HL-60/S4 treated with retinoic acid at 250 ng/mL for 4 days and 3 days (cell line): Measurements from ENCODE around the gene DNAJA4.

ENCODE experiments used
- in situ Hi-C: fragments of 300-500 bp; cut with MboI; formaldehyde crosslinking; loops from 2 replicates; pipeline ENCODE4 v1.7.0; 2022; ENCODE audit warnings: low sequenced_read_pairs

The DNAJA4 gene

DNA sequence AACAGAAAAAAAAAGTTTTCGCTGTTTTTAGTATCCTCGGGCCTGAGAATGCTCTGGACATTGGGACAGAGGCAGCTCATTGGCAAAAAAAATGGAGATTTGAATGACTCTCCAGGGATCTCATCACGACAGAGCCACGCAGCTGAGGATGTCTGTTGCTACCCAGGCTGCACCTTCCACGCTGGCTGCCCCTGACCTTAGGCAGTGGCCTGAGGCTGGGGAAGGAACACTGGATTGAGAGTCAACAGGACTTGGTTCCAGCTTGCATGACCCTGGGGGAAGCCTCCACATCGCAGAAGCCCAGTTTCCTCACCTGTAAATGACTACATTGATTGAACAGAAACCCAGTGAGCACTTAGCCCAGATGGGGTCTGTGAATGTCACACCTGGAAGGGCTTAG, 21.3 kb upstream of the DNAJA4 start:
- in situ Hi-C loops, result loop anchor here (5.0 to 25.0 kb wide), 2 partner anchors 131 to 281 kb away; no protein-coding TSS in a partner anchor

DNA sequence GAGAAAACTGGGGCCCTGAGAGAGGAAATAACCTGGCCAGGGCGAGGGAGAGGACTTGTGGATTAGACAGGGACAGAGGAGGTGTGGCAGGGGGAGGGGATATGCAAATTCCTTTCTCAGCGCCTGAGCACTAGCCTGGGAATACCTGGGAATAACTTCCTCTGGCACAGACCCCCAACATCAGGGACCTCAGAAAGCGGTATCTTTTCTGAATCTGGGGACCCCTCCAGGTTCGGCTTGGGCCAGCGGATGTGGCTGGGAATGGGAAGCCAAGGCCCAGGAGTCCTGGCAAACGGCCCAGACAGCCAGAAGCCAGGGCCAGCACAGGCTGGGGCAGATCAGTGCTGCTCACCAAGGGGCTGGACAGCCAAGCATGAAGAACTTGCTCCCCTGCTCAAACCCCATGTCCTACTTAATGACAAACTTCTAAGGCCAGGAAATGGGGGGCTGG, 20.8 kb upstream of the DNAJA4 start:
- in situ Hi-C loops, result loop anchor here (5.0 to 25.0 kb wide), 2 partner anchors 131 to 281 kb away; no protein-coding TSS in a partner anchor

DNA sequence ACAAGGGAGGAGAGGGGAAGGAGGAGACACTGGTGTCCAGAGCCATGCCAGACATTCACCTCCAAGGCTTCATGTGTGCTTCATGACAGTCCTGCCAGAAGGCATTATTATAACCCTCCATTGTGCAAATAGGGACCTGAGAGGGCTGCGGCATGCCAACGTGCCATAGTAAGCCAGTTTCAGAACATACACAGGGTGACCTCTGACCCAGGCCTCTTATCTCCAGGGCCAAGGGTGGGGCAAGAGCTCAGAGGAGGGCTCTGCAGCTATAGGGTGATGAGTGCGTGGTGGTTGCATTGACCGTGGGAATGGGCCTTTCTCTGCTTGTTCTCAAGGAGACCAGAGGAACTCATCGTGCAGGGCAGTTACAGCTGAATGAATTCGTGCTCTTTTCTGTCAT, 20.3 kb upstream of the DNAJA4 start:
- in situ Hi-C loops, result loop anchor here (5.0 to 25.0 kb wide), 2 partner anchors 132 to 282 kb away; no protein-coding TSS in a partner anchor

DNA sequence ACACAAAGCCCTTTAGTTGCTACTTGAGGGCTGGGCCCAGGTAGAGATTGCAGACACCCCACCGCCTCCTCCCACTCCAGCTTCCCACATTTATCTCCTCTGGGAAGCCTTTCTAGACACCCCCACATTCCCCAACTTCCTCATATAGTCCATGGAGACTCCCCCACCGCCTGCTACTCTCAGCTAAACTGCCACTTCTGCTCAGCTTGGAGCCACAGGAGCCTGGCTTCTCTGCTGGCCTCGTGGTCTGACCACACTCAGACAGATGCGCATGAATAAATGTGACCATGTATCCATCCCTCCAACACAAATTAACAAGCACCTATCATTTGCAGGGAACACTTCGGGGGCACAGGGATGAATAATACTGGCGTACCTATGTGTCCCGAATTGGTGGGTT, 19.5 kb upstream of the DNAJA4 start:
- in situ Hi-C loops, result loop anchor here (5.0 to 25.0 kb wide), 2 partner anchors 133 to 283 kb away; no protein-coding TSS in a partner anchor

DNA sequence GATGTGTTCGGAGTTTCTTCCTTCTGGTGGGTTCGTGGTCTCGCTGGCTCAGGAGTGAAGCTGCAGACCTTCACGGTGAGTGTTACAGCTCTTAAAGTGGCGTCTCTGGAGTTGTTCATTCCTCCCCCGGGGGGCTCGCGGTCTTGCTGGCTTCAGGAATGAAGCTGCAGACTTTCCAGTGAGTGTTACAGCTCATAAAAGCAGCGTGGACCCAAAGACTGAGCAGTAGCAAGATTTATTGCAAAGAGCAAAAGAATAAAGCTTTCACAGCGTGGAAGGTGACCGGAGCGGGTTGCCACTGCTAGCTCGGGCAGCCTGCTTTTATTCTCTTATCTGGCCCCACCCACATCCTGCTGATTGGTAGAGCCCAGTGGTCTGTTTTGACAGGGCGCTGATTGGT, 19.0 kb upstream of the DNAJA4 start:
- in situ Hi-C loops, result loop anchor here (25.0 kb wide), 1 partner anchor 283 kb away; no protein-coding TSS in a partner anchor

DNA sequence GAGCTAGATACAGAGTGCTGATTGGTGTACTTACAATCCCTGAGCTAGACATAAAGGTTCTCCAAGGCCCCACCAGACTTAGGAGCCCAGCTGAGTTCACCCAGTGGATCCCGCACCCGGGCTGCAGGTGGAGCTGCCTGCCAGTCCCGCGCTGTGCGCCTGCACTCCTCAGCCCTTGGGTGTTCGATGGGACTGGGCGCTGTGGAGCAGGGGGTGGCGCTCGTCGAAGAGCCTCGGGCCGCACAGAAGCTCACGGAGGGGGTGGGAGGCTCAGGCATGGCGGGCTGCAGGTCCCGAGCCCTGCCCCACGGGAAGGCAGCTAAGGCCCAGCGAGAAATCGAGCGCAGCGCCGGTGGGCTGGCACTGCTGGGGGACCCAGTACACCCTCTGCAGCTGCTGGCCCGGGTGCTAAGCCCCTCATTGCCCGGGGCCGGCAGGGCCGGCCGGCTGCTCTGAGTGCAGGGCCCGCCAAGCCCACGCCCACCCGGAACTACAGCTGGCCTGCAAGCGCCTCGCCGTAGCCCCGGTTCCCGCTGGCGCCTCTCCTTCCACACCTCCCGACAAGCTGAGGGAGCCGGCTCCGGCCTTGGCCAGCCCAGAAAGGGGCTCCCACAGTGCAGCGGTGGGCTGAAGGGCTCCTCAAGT, 18.3 kb upstream of the DNAJA4 start:
- in situ Hi-C loops, result loop anchor here (25.0 kb wide), 1 partner anchor 284 kb away; no protein-coding TSS in a partner anchor

DNA sequence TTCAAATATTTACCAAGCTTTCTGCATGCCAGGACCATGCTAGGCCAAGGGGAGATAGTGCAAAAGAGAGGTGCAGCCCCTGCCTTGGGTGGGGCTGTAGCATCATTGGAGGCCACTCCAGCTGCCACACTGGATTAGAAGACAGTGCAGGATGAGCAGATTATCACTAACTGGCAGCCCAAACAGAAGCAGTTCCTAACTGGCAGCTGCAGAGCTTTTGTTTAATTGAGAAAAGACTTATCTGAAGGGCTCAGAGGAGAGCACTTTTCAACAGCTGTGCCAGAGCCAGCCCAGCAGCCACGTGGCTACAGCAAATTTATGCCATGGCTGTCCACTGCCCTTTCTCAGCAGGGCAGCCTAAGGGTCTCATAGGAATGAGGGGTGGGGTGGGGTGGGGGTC, 16.5 kb upstream of the DNAJA4 start:
- in situ Hi-C loops, result loop anchor here (25.0 kb wide), 1 partner anchor 286 kb away; no protein-coding TSS in a partner anchor

DNA sequence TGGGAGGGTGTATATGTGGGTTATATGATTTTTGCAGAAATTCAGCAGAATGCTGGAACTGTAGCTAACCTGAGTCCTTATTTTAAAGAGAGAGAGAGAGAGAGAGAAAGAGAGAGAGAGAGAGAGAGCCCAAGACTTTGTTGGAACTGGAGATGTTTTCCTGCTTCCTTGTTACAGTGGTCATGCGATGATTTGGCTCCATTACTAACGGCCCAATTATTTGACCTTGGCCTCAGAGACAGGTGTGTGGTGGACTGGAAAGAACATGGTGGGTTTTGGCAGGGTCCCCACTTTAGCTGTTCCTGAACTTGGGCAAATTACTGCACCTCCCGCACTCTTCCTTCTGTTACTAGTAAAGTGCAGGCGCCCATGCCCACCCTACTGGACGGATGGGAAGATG, 15.2 kb upstream of the DNAJA4 start:
- in situ Hi-C loops, result loop anchor here (25.0 kb wide), 1 partner anchor 287 kb away; no protein-coding TSS in a partner anchor

DNA sequence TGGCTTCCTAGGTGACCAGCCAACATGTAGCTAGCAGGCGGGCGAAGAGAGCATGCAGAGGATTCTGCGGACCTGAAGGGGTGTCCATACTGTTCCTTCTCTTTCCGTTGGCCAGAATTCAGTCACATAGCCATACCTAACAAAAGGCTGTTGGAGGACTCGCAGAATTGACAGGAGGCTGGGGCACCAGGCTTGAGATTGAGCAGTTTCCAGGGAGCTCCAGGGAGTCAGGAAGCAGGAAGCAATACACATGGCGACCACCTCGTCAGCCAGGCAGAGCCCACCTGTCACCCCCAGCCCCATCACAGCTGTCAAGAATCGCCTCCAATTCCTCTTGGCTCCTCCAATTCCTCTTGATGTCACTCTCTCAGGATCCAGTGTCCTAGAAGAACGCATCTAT, 13.2 kb upstream of the DNAJA4 start:
- in situ Hi-C loops, result no loop called here

DNA sequence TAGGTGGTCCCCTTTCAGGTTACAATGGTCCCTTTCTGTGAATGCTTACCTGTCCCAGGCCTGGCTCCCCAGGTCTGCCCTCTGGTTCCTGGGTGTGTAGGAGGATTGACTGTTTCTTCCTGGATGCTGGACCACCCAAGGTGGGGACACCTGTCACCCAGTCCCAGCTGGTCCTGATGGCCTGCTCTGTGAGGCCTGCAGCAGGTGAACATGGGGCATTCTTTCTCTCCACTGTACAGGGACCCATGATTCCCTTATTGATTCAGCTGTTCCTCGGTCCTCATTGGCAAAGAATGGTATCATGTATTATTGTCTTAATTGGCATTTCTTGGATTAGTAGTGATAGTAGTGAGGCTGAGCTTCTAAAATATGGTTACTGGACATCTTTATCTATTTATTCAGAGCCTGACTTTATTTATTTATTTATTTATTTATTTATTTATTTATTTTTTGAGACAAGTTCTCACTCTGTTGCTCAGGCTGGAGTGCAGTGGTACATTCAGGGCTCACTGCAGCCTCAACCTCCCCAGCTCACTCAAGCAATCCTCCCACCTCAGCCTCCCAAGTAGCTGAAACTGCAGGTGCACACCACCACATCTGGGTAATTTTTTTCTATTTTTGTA, 8.8 kb upstream of the DNAJA4 start:
- in situ Hi-C loops, result no loop called here

DNA sequence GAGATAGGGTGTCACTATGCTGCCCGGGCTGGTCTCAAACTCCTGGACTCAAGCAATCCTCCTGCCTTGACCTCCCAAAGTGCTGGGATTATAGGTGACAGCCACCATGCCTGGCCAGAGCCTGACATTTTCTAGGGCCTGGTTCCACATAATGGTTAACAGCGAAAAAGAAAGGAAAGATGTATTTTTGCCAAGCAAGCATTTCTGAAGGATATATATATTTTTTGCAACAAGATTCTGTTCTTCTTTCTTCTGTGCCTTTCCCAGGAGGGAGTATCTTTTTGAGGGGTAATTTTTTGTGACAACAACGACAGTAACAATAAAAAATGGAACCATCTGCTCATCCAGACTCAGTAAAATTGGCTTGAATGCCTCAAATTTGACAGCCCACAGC, 8.3 kb upstream of the DNAJA4 start:
- in situ Hi-C loops, result no loop called here

DNA sequence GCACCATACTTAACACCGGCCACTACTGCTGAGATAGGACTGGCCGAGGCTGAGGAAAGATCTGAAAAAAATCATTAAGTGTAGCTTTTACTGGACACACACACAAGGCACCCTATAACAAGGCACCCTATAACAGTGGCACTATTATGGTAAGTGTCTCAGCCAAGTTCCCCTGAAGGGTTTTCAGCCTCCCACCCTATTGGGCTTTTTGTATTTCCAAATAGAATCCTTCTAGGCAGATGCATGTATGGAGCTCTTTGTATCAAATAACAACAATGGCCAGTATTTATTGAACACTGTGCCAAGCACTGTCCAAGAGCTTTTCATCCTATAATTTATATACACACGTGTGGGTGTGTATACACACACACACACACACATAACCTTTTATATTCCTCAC, 6.7 kb upstream of the DNAJA4 start:
- in situ Hi-C loops, result no loop called here

DNA sequence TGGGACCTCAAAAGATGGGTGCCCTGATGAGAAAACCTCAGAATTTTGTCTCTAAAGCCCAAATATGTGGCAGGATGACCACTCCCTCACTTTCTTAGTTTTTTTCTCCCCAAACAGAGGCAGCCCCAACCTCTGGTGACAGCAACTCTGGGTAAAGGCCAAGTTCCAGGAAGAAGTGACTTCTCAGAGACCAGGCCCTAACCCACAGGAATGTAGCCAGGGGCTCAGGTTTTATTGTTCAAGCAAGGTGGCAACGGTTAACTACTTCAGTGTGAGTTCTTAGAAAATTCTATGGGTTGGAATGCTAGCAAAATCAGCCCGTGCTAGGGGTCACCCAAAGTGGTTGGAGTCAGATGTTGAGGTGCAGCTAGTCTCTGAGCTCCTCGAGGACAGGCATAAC, 5.1 kb upstream of the DNAJA4 start:
- in situ Hi-C loops, result no loop called here

DNA sequence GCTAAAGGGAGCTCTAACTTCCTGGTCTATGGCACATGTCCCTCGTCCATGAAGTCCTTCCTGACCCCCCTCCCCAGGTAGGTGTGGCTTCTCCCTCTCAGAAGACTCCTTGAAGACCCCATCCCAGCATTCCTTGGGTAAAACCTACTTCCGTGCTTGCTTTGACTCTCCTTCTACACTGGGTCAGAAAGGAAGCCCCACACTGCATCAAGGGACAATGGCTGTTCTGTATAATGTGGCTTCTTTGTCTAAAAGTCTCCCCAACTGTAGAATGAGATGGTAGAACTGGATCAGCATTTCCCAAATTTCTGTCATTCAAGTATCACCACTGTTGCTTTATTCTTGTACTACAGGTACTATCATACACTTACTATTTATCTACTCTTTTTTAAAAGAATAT, 3.9 kb upstream of the DNAJA4 start:
- in situ Hi-C loops, result no loop called here

DNA sequence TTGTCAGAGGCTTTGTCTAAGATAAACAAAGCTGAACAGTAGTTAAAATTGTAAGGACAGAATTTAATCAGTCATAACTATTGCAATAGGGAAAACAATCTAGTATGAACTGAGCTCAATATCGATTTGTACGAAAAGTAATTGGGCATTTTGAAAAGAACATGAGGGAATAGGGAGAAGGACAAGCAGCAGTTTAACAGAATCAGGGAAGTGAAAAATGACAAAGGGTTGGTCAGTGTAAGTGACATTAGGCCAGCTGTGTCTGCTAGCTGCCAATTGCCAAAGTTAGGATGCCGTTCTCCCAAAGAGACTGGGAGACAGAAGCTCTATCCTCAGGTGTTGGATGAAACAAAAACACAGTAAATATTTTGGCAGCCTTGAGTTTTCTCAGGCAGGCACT, 3.3 kb upstream of the DNAJA4 start:
- in situ Hi-C loops, result no loop called here

DNA sequence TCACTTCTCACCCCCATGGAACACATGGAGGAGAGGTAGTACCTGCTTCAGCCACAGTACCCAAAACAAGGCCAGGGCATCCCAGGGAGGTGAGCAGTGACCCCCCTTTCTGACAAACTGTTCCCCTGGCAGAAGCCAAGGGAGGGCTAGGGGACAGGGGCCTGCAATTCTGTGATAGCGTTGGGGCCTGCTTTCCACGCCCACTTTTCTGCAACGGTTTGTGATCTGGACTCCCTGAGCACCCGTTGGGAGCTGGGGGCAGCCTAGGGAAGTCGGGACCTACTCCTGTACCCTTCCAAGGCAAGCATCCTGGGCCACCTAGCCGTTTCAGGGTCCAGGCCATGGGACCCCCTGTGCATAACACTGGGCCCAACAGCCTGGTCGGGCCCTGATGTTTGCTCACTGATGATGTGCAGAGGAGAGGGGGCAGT, 996 bp upstream of the DNAJA4 start:
- in situ Hi-C loops, result no loop called here

DNA sequence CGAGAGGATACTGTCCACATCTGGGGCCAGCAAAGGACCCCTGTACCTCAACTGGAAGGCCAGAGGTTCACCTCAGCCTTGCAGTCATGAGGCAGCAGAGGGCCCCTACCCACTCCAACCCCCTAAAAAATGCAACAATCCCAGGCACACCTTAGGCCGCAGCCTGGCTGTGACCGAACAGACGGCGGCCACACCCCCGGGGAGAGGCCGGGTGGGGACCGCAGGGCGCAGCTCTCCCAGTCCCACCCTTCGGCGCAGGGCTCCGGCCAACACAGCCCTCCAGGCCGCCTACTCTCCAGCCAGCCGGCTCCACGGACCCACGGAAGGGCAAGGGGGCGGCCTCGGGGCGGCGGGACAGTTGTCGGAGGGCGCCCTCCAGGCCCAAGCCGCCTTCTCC, 457 bp upstream of the DNAJA4 start:
- in situ Hi-C loops, result no loop called here

DNA sequence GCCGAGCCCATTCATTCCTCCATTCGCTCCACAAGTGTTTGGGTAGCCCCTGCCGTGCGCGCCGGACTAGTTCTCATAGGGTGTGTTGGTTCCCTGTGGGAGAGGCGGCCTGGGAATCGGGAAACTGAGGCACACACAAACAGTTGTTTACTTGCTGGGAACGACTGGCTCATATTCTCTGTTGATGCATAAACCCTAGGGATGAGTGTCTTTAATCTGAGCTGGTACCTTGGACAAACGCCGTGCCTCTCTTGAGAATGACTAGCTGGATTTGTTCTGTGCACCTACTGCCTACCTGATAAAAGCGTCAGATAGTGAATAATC, 737 bp downstream of the DNAJA4 start:
- in situ Hi-C loops, result no loop called here

DNA sequence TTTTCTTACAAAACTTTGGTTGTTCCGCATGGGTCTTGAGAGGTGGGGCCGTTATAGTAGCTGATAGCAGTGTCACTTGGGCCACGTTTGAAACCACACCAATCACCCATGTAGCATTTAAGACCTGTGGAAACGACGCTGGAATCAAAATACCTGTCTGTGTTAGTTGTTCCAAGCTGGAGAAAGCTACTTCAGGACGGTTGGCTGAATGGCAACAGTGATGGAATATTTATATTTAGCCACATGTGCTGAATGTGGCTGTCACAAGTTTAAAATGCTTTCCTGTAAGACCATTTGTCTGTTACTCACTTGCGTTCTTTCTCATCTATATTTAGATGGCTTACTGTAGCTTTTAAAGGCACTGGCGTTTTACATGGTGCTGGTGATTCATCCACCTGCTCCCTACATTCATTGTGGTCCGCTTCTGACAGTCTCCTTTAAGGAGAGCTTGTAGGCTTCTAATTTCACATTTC, 1.4 kb downstream of the DNAJA4 start:
- in situ Hi-C loops, result no loop called here

DNA sequence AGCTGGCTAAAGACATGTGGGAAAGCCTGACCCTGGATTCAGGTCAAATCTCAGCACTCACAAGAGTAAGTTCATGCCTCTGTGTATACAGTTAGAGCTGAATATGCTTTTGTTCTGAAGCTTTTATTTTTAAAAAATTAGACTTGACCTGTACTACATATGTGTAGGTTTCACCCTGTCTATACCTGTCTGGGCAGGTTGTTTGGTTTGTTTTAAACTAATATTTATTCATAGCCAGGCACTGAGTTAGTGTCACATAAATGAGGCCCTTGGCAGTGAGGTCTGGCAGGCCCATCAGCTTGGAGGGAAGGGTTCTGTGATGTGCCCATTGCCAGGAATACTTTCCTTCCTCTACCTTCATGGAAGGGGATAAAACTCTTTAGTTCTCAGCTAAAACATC, 1.9 kb downstream of the DNAJA4 start:
- in situ Hi-C loops, result no loop called here

DNA sequence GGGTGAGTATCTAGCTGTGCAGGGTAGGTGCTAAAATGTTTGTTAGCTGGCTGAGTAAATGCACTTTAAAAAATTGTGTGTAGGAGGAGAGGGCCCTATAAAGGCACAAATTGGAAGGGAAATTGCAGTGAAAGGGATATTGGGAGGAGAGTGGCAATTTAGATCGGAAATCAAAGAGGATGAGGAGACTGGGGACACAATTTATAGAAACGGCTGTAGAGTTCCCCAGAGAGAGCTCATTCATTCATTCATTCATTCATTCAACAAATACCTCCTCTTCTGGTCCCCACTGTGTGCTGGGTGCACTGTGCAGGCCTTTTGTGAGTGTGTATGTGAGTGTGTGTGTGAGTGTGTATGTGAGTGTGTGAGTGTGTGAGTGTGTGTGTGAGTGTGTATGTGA, 2.4 kb downstream of the DNAJA4 start:
- in situ Hi-C loops, result no loop called here

DNA sequence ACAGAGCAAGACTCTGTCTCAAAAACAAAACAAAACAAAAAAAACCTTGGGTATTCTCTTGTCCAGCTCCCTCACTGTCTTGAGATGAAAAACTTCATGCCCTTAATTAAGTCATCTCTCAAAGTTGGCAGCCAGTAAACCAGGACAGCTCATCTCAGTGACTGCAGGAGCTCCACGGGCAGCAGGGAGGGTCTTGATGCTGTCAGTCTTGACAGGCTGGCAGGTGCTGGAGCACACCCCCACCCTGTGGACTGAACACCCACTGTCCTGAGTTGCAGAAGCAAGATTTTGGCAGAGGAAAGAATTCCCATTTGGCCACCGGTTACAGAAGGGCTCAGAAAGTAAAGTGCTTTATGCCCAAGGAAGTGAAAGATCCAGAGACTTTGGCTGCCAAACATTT, 8.0 kb downstream of the DNAJA4 start:
- in situ Hi-C loops, result no loop called here
